GM23338 (cell line): ENCODE measurements around the gene GFAP. TPM values are rescaled to one million over a fixed set of nuclear protein-coding genes. Genes with fewer than 3 reads are reported as not detected.

Source experiments
- ATAC-seq: fragments of 200-7000 bp; cut with Tn5 transposase; 3 replicates; pipeline ENCODE4 v1.9.1; 2020
- DNase-seq: peaks from one replicate; pipeline ENCODE4 v3.0.0-alpha.2; 2015; ENCODE audit warnings: low spot score
- H2AFZ ChIP-seq: fragments of 200-600 bp; sonication (generic); 2 replicates; pipeline ENCODE4 v1.8.0; 2016; ENCODE audit warnings: antibody characterized with exemption, mild to moderate bottlenecking, moderate library complexity
- H3F3A ChIP-seq: fragments of 200-600 bp; sonication (generic); replicated peaks from 2 replicates; pipeline ENCODE4 v1.8.0; 2017; ENCODE audit warnings: antibody characterized with exemption, mixed run types, low read depth
- H3K27ac ChIP-seq: fragments of 200-600 bp; sonication (generic); 2 replicates; pipeline ENCODE4 v1.6.1; 2016; ENCODE audit warnings: low read depth
- H3K27me3 ChIP-seq: fragments of 200-600 bp; sonication (generic); 2 replicates; pipeline ENCODE4 v1.8.0; 2016; ENCODE audit warnings: mild to moderate bottlenecking, mixed run types, moderate library complexity; ENCODE audit not compliant: insufficient read depth
- H3K36me3 ChIP-seq: fragments of 200-600 bp; sonication (generic); 2 replicates; pipeline ENCODE4 v1.8.0; 2016; ENCODE audit warnings: mild to moderate bottlenecking; ENCODE audit not compliant: insufficient read depth
- H3K4me1 ChIP-seq: fragments of 200-600 bp; sonication (generic); 2 replicates; pipeline ENCODE4 v1.8.0; 2016; ENCODE audit warnings: mild to moderate bottlenecking, moderate library complexity; ENCODE audit not compliant: insufficient read depth
- H3K4me2 ChIP-seq: fragments of 200-600 bp; sonication (generic); 2 replicates; pipeline ENCODE4 v1.7.1; 2017; ENCODE audit warnings: mixed run types
- H3K4me3 ChIP-seq: fragments of 200-600 bp; sonication (generic); 2 replicates; pipeline ENCODE4 v1.6.1; 2016; ENCODE audit warnings: mixed run types
- H3K79me2 ChIP-seq: fragments of 200-600 bp; sonication (generic); replicated peaks from 2 replicates; pipeline ENCODE4 v1.8.0; 2017; ENCODE audit warnings: mild to moderate bottlenecking; ENCODE audit not compliant: insufficient read depth
- H3K9me2 ChIP-seq: fragments of 200-600 bp; sonication (generic); 2 replicates; pipeline ENCODE4 v1.8.0; 2017; ENCODE audit not compliant: insufficient read depth
- H4K20me1 ChIP-seq: fragments of 200-600 bp; sonication (generic); replicated peaks from 2 replicates; pipeline ENCODE4 v1.8.0; 2017; ENCODE audit warnings: mild to moderate bottlenecking; ENCODE audit not compliant: insufficient read depth
- H3K27ac Mint-ChIP-seq: 2 replicates; pipeline ENCODE4 v1.8.0; 2020; ENCODE audit warnings: inconsistent platforms, mild to moderate bottlenecking, moderate library complexity, mixed read lengths
- H3K27me3 Mint-ChIP-seq: 3 replicates; pipeline ENCODE4 v1.8.0; 2022; ENCODE audit warnings: low read depth, mild to moderate bottlenecking, moderate library complexity, mixed read lengths, inconsistent platforms; ENCODE audit not compliant: insufficient read depth, poor library complexity
- H3K36me3 Mint-ChIP-seq: 3 replicates; pipeline ENCODE4 v1.8.0; 2021; ENCODE audit warnings: low read depth, mild to moderate bottlenecking, inconsistent platforms, moderate library complexity, mixed read lengths
- H3K4me1 Mint-ChIP-seq: 3 replicates; pipeline ENCODE4 v1.8.0; 2020; ENCODE audit warnings: mild to moderate bottlenecking, inconsistent platforms, mixed read lengths
- H3K4me3 Mint-ChIP-seq: 3 replicates; pipeline ENCODE4 v1.8.0; 2021; ENCODE audit warnings: moderate library complexity, mild to moderate bottlenecking, inconsistent platforms, mixed read lengths
- H3K9me3 Mint-ChIP-seq: 3 replicates; pipeline ENCODE4 v1.8.0; 2020; ENCODE audit warnings: moderate library complexity, mild to moderate bottlenecking, inconsistent platforms, mixed read lengths
- CREB1 ChIP-seq: fragments of 250-450 bp; sonication (Bioruptor Pico); IDR thresholded peaks from 2 replicates; pipeline ENCODE4 v1.5.0; 2020; ENCODE audit warnings: low read depth, mild to moderate bottlenecking, moderate library complexity
- EZH2 ChIP-seq: fragments of 200-600 bp; sonication (generic); IDR thresholded peaks from one replicate; pipeline ENCODE4 v1.8.0; 2017; ENCODE audit warnings: antibody characterized with exemption, mild to moderate bottlenecking, low read depth; ENCODE audit not compliant: unreplicated experiment
- JUNB ChIP-seq: IDR thresholded peaks from one replicate; pipeline ENCODE4 v1.6.1; 2016; ENCODE audit warnings: antibody characterized with exemption; ENCODE audit not compliant: unreplicated experiment
- NANOG ChIP-seq: IDR thresholded peaks from 2 replicates; pipeline ENCODE4 v1.6.1; 2016; ENCODE audit warnings: antibody characterized with exemption, borderline replicate concordance
- POLR2AphosphoS5 ChIP-seq: IDR thresholded peaks from 2 replicates; pipeline ENCODE4 v1.6.1; 2016; ENCODE audit warnings: antibody characterized with exemption, low read depth
- REST ChIP-seq: IDR thresholded peaks from one replicate; pipeline ENCODE4 v1.6.1; 2018; ENCODE audit warnings: antibody characterized with exemption; ENCODE audit not compliant: unreplicated experiment
- STAT1 ChIP-seq: IDR thresholded peaks from one replicate; pipeline ENCODE4 v1.6.1; 2016; ENCODE audit warnings: antibody characterized with exemption; ENCODE audit not compliant: unreplicated experiment
- ZNF114 ChIP-seq: fragments of 250-450 bp; sonication (Bioruptor Pico); IDR thresholded peaks from 2 replicates; pipeline ENCODE4 v1.5.0; 2020; ENCODE audit warnings: mild to moderate bottlenecking, moderate library complexity
- ZNF331 ChIP-seq: fragments of 250-450 bp; sonication (Bioruptor Pico); IDR thresholded peaks from 2 replicates; pipeline ENCODE4 v1.5.0; 2020; ENCODE audit warnings: low read depth, mild to moderate bottlenecking, moderate library complexity
- ZNF462 ChIP-seq: fragments of 250-450 bp; sonication (Bioruptor Pico); IDR thresholded peaks from 2 replicates; pipeline ENCODE4 v1.5.0; 2020; ENCODE audit warnings: mild to moderate bottlenecking, moderate library complexity
- polyA plus RNA-seq: library from polyadenylated mRNA; unstranded; fragments of >200 nt; fragmentation: Nextera tagmentation; extraction: Ambion mirVana; gene quantifications from 2 replicates; pipeline ENCODE4 v1.2.1, GENCODE V29; 2016
- total RNA-seq: library from RNA; depleted of rRNA; stranded (reverse); fragments of >200 nt; shearing (Covaris generic); gene quantifications from 2 replicates; pipeline ENCODE4 v1.2.3, GENCODE V29; 2014

GFAP gene
- total and polyA plus RNA-seq, 2 experiments from 2014 or later, result 0.15 to 5.1 TPM

- TF ChIP-seq ZNF462 (CRISPR knock-in tag), result no peak
- TF ChIP-seq JUNB, result no peak
- TF ChIP-seq NANOG, result no peak
- TF ChIP-seq CREB1 (CRISPR knock-in tag), result no peak
- no peak for TF ChIP-seq ZNF331
- no peak for TF ChIP-seq EZH2
- no peak for TF ChIP-seq STAT1
These were observed 45.4 kb upstream of the GFAP start (continued) for GRCh38 chr17:44960691-44961090.

GRCh38 chr17:44959821-44960531, 44.7 kb upstream of the GFAP start:
- H3K4me3 Mint-ChIP-seq, result peak overlapping the region; percentile 55; the same call in 2 of the 3 replicates
- Histone ChIP-seq H2AFZ (peak overlapping the region; percentile 94), H3F3A (peaks cover 5% of the 10 kb centered on the region; the same call in 1 of the 2 replicates), H3K27ac (no peak overlapping the region), H3K4me3 (peak overlapping the region; percentile 67), H3K27me3 (peaks cover 61% of the 10 kb centered on the region), H3K36me3 (no peaks in the 10 kb centered on the region), H3K9me2 (no peaks in the 10 kb centered on the region), H3K4me1 (peaks cover 6% of the 10 kb centered on the region; the same call in 1 of the 2 replicates), H3K4me2 (peak overlapping the region; percentile 90), H4K20me1 (no peaks in the 10 kb centered on the region), H3K79me2 (no peaks in the 10 kb centered on the region)
- H3K36me3 Mint-ChIP-seq, result no peaks in the 10 kb centered on the region
- H3K9me3 Mint-ChIP-seq, result no peaks in the 10 kb centered on the region; the same call in 2 of the 3 replicates
- H3K27me3 Mint-ChIP-seq, result peaks cover 28% of the 10 kb centered on the region
- TF ChIP-seq NANOG (no peak), REST (no peak), POLR2AphosphoS5 (peak; percentile 48), EZH2 (peak; percentile 32), ZNF114 (no peak), ZNF331 (no peak)
- ATAC-seq (peak; percentile 63), DNase-seq (peak; percentile 61)
- H3K4me1 Mint-ChIP-seq, result peaks cover 13% of the 10 kb centered on the region
- H3K27ac Mint-ChIP-seq, result no peak overlapping the region
